Stimulated activated CD4-positive, alpha-beta T cell treated with anti-CD3 and anti-CD28 coated beads, Interleukin-2, amount 100 ng/mL, for 24 hours (primary cell): ENCODE results near the gene ADIG.
A peak's percentile ranks its signal among the peaks of the same experiment; 100 is the strongest.

Experiments used
- DNase-seq, 2 donors: peaks; one replicate each; pipeline ENCODE4 v3.0.0-alpha.2; 2020

The ADIG gene

GRCh38 chr20:38603286-38603685 is 22.3 kb downstream of the ADIG start:
- no peak for DNase-seq

GRCh38 chr20:38604873-38605303 is 23.9 kb downstream of the ADIG start:
- no peak for DNase-seq

- DNase-seq, result no peak
Measured at GRCh38 chr20:38607351-38607750, 26.4 kb downstream of the ADIG start.

- no peak for DNase-seq
Measured at GRCh38 chr20:38608188-38608587, 27.2 kb downstream of the ADIG start.

GRCh38 chr20:38609815-38610214 is 28.8 kb downstream of the ADIG start:
- DNase-seq, result no peak

- no peak for DNase-seq
Measured at GRCh38 chr20:38610521-38610920, 29.5 kb downstream of the ADIG start.

GRCh38 chr20:38612751-38613515 is 31.9 kb downstream of the ADIG start:
- DNase-seq, result no peak

- DNase-seq, result no peak
Measured at GRCh38 chr20:38615283-38615682, 34.3 kb downstream of the ADIG start.

- DNase-seq, result no peak
Measured at GRCh38 chr20:38616457-38616856, 35.5 kb downstream of the ADIG start.

GRCh38 chr20:38617011-38617829 is 36.2 kb downstream of the ADIG start:
- DNase-seq, result no peak

- DNase-seq, result no peak
Measured at GRCh38 chr20:38617830-38618196, 36.8 kb downstream of the ADIG start.

GRCh38 chr20:38620441-38620840 is 39.4 kb downstream of the ADIG start:
- DNase-seq, result no peak

GRCh38 chr20:38623061-38623460 is 42.1 kb downstream of the ADIG start:
- DNase-seq, result no peak

- no peak for DNase-seq
Measured at GRCh38 chr20:38624084-38624483, 43.1 kb downstream of the ADIG start.

- DNase-seq, result no peak
Measured at GRCh38 chr20:38625896-38626295, 44.9 kb downstream of the ADIG start.

GRCh38 chr20:38626921-38627659 is 46.1 kb downstream of the ADIG start:
- DNase-seq, result no peak

GRCh38 chr20:38628580-38629470 is 47.8 kb downstream of the ADIG start:
- no peak for DNase-seq

- DNase-seq, result no peak
Measured at GRCh38 chr20:38629979-38630378, 49.0 kb downstream of the ADIG start.

- DNase-seq, result no peak
Measured at GRCh38 chr20:38630727-38631126, 49.7 kb downstream of the ADIG start.

GRCh38 chr20:38631155-38632022 is 50.4 kb downstream of the ADIG start:
- no peak for DNase-seq

GRCh38 chr20:38633577-38634093 is 52.6 kb downstream of the ADIG start:
- DNase-seq, result peak; percentile 69 to 72
